HepG2 (cell line): Measurements from ENCODE around the gene SLA2. TPM values are rescaled to one million over a fixed set of nuclear protein-coding genes. Genes with fewer than 3 reads are reported as not detected.
A peak's percentile ranks its signal among the peaks of the same experiment; 100 is the strongest.

Source experiments
- ASH2L ChIP-seq: fragments of 300-600, 200-600 bp; sonication (generic); IDR thresholded peaks from 2 replicates; pipeline ENCODE4 v1.7.0; 2017; ENCODE audit warnings: low read depth, mild to moderate bottlenecking, moderate library complexity, mixed read lengths, low read length; ENCODE audit not compliant: insufficient read length
- DMAP1 ChIP-seq: IDR thresholded peaks from 2 replicates; pipeline ENCODE4 v1.6.1; 2016
- EHMT2 ChIP-seq: fragments of 200-600 bp; sonication (generic); IDR thresholded peaks from 2 replicates; pipeline ENCODE4 v1.7.0; 2017; ENCODE audit warnings: antibody characterized with exemption, low read depth, low read length, borderline replicate concordance
- ESRRA ChIP-seq: sonication (generic); formaldehyde crosslinking; IDR thresholded peaks from 2 replicates; pipeline ENCODE4 v1.5.1; 2020; ENCODE audit warnings: mild to moderate bottlenecking, low read depth, missing genetic modification reagents
- EZH2 ChIP-seq: conservative IDR thresholded peaks from 2 replicates; pipeline ENCODE4 v1.6.1; 2012; ENCODE audit warnings: mild to moderate bottlenecking, low read depth, low read length, moderate library complexity
- FOXK2 ChIP-seq: fragments of 450-650 bp; IDR thresholded peaks from 2 replicates; pipeline ENCODE4 v1.6.1; 2016
- GTF2F1 ChIP-seq: fragments of 150-350 bp; IDR thresholded peaks from 2 replicates; pipeline ENCODE4 v1.6.1; 2014; ENCODE audit warnings: low read length
- NCOR1 ChIP-seq: fragments of 200-600 bp; sonication (generic); IDR thresholded peaks from 2 replicates; pipeline ENCODE4 v1.7.0; 2017; ENCODE audit warnings: antibody characterized with exemption, low read length, borderline replicate concordance
- NFKBIZ ChIP-seq: IDR thresholded peaks from 2 replicates; pipeline ENCODE4 v1.6.1; 2018; ENCODE audit warnings: missing genetic modification reagents, missing compliant biosample characterization
- SMAD9 ChIP-seq: sonication (generic); formaldehyde crosslinking; IDR thresholded peaks from 2 replicates; pipeline ENCODE4 v1.5.1; 2020; ENCODE audit warnings: mild to moderate bottlenecking, missing genetic modification reagents
- SP2 ChIP-seq: sonication (generic); formaldehyde crosslinking; IDR thresholded peaks from 2 replicates; pipeline ENCODE4 v1.5.1; 2020; ENCODE audit warnings: mild to moderate bottlenecking, missing genetic modification reagents
- SPEN ChIP-seq: sonication (generic); formaldehyde crosslinking; IDR thresholded peaks from 2 replicates; pipeline ENCODE4 v1.5.1; 2020; ENCODE audit warnings: low read depth, mild to moderate bottlenecking, missing genetic modification reagents
- TAF15 ChIP-seq: fragments of 200-400 bp; formaldehyde crosslinking; IDR thresholded peaks from one replicate; pipeline ENCODE4 v1.6.1; 2018; ENCODE audit warnings: mild to moderate bottlenecking, low read depth, low read length; ENCODE audit not compliant: poor library complexity, severe bottlenecking
- TRAFD1 ChIP-seq: sonication (generic); formaldehyde crosslinking; IDR thresholded peaks from 2 replicates; pipeline ENCODE4 v1.5.1; 2020; ENCODE audit warnings: missing genetic modification reagents, mild to moderate bottlenecking, borderline replicate concordance
- ZBTB2 ChIP-seq: sonication (generic); formaldehyde crosslinking; IDR thresholded peaks from 2 replicates; pipeline ENCODE4 v1.8.0; 2022; ENCODE audit warnings: low read depth, missing genetic modification reagents
- ZBTB25 ChIP-seq: IDR thresholded peaks from 2 replicates; pipeline ENCODE4 v1.6.1; 2018; ENCODE audit warnings: missing genetic modification reagents
- ZFY ChIP-seq: sonication (generic); formaldehyde crosslinking; IDR thresholded peaks from 2 replicates; pipeline ENCODE4 v1.4.0; 2020; ENCODE audit warnings: missing genetic modification reagents
- ZNF224 ChIP-seq: sonication (generic); formaldehyde crosslinking; IDR thresholded peaks from 2 replicates; pipeline ENCODE4 v1.5.0; 2020; ENCODE audit warnings: mild to moderate bottlenecking, missing genetic modification reagents
- polyA plus RNA-seq, 8 experiments: library from polyadenylated mRNA; depleted of rRNA in 3 of 8; stranded (reverse) in 7 of 8; unstranded in 1 of 8; fragments of >200 nt; fragmentation: Illumina TruSeq in 4 of 8; extraction: Trizol in 4 of 8; gene quantifications; 2 replicates each; pipeline versions ENCODE4 v1.2.1 to v1.2.3, GENCODE V29; 2011 to 2016; ENCODE audit warnings: low read depth in 4 of 8, missing spikeins in 1 of 8, mixed read lengths in 1 of 8; ENCODE audit not compliant: insufficient read depth in 1 of 8
- total RNA-seq, 5 experiments: library from RNA; depleted of rRNA; stranded (reverse); fragments of >200 nt; fragmentation: Illumina TruSeq; extraction: Trizol; gene quantifications; 2 replicates each; pipeline ENCODE4 v1.2.3, GENCODE V29; 2016; ENCODE audit warnings: low read depth in 1 of 5
- TF ChIP-seq, protein P1 (sequence below): sonication (generic); formaldehyde crosslinking; conservative IDR thresholded peaks from 2 replicates; pipeline ENCODE4 v1.4.0; 2020; ENCODE audit warnings: missing genetic modification reagents
- TF ChIP-seq, protein P2 (sequence below): sonication (generic); formaldehyde crosslinking; conservative IDR thresholded peaks from 2 replicates; pipeline ENCODE4 v1.5.0; 2020; ENCODE audit warnings: missing genetic modification reagents

Gene SLA2
- total and polyA plus RNA-seq, 2 of the 13 experiments (the other 11 are each of a cell fraction or from before 2014, with no cell fraction given) = 1.6 to 3.6 TPM

DNA sequence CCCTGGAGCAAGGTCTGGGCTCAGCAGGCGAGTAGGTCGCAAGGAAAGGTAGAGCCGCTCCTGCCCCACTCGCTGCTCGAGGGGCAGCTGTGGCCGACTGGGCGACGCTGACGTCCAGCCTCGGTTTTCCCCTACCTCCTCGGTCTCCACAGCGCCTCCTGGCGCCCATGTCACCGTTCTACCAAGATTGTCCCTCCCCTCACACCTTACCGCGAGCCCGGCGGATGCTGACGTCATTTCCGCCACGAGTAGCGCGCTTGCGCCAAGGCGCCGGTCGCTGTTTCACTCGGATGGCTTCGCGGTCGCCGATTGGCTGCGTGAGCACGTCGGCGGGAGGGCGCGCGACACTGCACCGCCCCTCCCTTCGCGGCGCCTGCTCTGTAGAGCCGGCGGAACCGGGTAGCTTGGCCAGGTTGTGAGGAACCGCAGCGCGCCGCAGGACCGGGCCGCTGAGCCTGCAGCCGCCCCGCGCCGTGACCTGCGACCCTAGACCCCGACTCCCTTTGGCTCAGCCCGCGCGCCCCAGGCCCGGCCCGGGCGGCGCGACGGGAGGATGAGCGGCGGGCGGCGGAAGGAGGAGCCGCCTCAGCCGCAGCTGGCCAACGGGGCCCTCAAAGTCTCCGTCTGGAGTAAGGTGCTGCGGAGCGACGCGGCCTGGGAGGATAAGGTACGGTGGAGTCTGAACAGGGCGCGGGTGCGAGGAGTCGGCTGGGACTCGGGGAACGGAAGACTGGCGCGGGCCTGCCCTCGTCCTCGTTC lies 40.4 kb downstream of the SLA2 start, which contains the start of gene RAB5IF (continued):
- TF ChIP-seq, protein P1, sequence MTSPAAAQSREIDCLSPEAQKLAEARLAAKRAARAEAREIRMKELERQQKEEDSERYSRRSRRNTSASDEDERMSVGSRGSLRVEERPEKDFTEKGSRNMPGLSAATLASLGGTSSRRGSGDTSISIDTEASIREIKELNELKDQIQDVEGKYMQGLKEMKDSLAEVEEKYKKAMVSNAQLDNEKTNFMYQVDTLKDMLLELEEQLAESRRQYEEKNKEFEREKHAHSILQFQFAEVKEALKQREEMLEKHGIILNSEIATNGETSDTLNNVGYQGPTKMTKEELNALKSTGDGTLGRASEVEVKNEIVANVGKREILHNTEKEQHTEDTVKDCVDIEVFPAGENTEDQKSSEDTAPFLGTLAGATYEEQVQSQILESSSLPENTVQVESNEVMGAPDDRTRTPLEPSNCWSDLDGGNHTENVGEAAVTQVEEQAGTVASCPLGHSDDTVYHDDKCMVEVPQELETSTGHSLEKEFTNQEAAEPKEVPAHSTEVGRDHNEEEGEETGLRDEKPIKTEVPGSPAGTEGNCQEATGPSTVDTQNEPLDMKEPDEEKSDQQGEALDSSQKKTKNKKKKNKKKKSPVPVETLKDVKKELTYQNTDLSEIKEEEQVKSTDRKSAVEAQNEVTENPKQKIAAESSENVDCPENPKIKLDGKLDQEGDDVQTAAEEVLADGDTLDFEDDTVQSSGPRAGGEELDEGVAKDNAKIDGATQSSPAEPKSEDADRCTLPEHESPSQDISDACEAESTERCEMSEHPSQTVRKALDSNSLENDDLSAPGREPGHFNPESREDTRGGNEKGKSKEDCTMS (CRISPR knock-in tag) = no peak; the same call in 1 of the 2 replicates
- TF ChIP-seq ZBTB25 (CRISPR knock-in tag) = peak; percentile 99
- peak; percentile 92 for TF ChIP-seq DMAP1 (CRISPR knock-in tag)
- TF ChIP-seq ESRRA = peak; percentile 84
- TF ChIP-seq ASH2L = peak; percentile 94
- TF ChIP-seq FOXK2 = peak; percentile 74
- TF ChIP-seq ZBTB2 = peak; percentile 88; the same call in 1 of the 2 replicates
- peak; percentile 100 for TF ChIP-seq SPEN
- no peak for TF ChIP-seq EZH2
- TF ChIP-seq EHMT2 = no peak; the same call in 1 of the 2 replicates
- TF ChIP-seq, protein P2, sequence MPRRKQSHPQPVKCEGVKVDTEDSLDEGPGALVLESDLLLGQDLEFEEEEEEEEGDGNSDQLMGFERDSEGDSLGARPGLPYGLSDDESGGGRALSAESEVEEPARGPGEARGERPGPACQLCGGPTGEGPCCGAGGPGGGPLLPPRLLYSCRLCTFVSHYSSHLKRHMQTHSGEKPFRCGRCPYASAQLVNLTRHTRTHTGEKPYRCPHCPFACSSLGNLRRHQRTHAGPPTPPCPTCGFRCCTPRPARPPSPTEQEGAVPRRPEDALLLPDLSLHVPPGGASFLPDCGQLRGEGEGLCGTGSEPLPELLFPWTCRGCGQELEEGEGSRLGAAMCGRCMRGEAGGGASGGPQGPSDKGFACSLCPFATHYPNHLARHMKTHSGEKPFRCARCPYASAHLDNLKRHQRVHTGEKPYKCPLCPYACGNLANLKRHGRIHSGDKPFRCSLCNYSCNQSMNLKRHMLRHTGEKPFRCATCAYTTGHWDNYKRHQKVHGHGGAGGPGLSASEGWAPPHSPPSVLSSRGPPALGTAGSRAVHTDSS (CRISPR knock-in tag) = peak; percentile 71; the same call in 1 of the 2 replicates
- TF ChIP-seq SP2 = peak; percentile 88
- TF ChIP-seq NCOR1 = no peak; the same call in 1 of the 2 replicates
- TF ChIP-seq SMAD9 (CRISPR knock-in tag) = no peak; the same call in 1 of the 2 replicates
- TF ChIP-seq TRAFD1 (CRISPR knock-in tag) = peak; percentile 98; the same call in 1 of the 2 replicates
- peak; percentile 84 for TF ChIP-seq TAF15
- TF ChIP-seq GTF2F1 = no peak; the same call in none of the 2 replicates
- peak; percentile 67; the same call in 1 of the 2 replicates for TF ChIP-seq NFKBIZ (CRISPR knock-in tag)
- TF ChIP-seq ZNF224 = peak; percentile 99
- TF ChIP-seq ZFY (CRISPR knock-in tag) = peak; percentile 98
